ENCODE data around the gene LYZ. TPM values are rescaled to one million over a fixed set of nuclear protein-coding genes. Genes with fewer than 3 reads are reported as not detected.

The LYZ gene
- total and polyA plus RNA-seq, 9 of the 15 experiments (the other 6 are each of a cell fraction or from before 2014, with no cell fraction given): 27.2 to 96.3 (median 42.1) TPM

GRCh38 chr12:69360348-69360672, 12.1 kb downstream of the LYZ start (continued):
- TF ChIP-seq TEAD4 (IDR thresholded peaks at IDR 0.05; ENCODE audit: low read length) (no peak), TEAD4 (CRISPR knock-in tag; IDR thresholded peaks at IDR 0.05; ENCODE audit: borderline replicate concordance) (0 out of 2 replicates have a peak, but pooled peaks have one; percentile 31), TEAD1 (CRISPR knock-in tag; IDR thresholded peaks at IDR 0.05) (peak in 1 of 2 experiments; percentile 71; a peak in 2 of 4 replicates), ZNF24 (IDR thresholded peaks at IDR 0.05) (no peak), IRF2 (CRISPR knock-in tag; IDR thresholded peaks at IDR 0.05) (no peak), NCOA1 (IDR thresholded peaks at IDR 0.05; ENCODE audit: low read depth) (no peak), SIN3B (IDR thresholded peaks at IDR 0.05; ENCODE audit: low read depth) (0 out of 2 replicates have a peak, but pooled peaks have one; percentile 46), TBL1XR1 (IDR thresholded peaks at IDR 0.05; ENCODE audit: low read length in 2 of 2) (no peak), ZBTB8A (IDR thresholded peaks at IDR 0.05; ENCODE audit: partially characterized antibody) (no peak), RNF219 (CRISPR knock-in tag; IDR thresholded peaks at IDR 0.05) (no peak), RBBP5 (IDR thresholded peaks at IDR 0.05; ENCODE audit: borderline replicate concordance, insufficient read depth, low read length, poor library complexity, severe bottlenecking) (no peak), ZFP30 (CRISPR knock-in tag; IDR thresholded peaks at IDR 0.05; ENCODE audit: borderline replicate concordance) (no peak), ZNF311 (CRISPR knock-in tag; IDR thresholded peaks at IDR 0.05) (no peak), PTRF (tag; IDR thresholded peaks at IDR 0.05) (no peak), CBFA2T2 (conservative IDR thresholded peaks at IDR 0.05) (no peak), CXXC5 (CRISPR knock-in tag; IDR thresholded peaks at IDR 0.05) (no peak)
- TF ChIP-seq, protein P1, sequence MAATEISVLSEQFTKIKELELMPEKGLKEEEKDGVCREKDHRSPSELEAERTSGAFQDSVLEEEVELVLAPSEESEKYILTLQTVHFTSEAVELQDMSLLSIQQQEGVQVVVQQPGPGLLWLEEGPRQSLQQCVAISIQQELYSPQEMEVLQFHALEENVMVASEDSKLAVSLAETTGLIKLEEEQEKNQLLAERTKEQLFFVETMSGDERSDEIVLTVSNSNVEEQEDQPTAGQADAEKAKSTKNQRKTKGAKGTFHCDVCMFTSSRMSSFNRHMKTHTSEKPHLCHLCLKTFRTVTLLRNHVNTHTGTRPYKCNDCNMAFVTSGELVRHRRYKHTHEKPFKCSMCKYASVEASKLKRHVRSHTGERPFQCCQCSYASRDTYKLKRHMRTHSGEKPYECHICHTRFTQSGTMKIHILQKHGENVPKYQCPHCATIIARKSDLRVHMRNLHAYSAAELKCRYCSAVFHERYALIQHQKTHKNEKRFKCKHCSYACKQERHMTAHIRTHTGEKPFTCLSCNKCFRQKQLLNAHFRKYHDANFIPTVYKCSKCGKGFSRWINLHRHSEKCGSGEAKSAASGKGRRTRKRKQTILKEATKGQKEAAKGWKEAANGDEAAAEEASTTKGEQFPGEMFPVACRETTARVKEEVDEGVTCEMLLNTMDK (IDR thresholded peaks at IDR 0.05; ENCODE audit: borderline replicate concordance, insufficient read depth, low read depth, low read length, poor library complexity, severe bottlenecking): no peak
- TF ChIP-seq, protein P2, sequence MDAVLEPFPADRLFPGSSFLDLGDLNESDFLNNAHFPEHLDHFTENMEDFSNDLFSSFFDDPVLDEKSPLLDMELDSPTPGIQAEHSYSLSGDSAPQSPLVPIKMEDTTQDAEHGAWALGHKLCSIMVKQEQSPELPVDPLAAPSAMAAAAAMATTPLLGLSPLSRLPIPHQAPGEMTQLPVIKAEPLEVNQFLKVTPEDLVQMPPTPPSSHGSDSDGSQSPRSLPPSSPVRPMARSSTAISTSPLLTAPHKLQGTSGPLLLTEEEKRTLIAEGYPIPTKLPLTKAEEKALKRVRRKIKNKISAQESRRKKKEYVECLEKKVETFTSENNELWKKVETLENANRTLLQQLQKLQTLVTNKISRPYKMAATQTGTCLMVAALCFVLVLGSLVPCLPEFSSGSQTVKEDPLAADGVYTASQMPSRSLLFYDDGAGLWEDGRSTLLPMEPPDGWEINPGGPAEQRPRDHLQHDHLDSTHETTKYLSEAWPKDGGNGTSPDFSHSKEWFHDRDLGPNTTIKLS (IDR thresholded peaks at IDR 0.05; ENCODE audit: borderline replicate concordance, low read depth): no peak
- TF ChIP-seq, protein P3, sequence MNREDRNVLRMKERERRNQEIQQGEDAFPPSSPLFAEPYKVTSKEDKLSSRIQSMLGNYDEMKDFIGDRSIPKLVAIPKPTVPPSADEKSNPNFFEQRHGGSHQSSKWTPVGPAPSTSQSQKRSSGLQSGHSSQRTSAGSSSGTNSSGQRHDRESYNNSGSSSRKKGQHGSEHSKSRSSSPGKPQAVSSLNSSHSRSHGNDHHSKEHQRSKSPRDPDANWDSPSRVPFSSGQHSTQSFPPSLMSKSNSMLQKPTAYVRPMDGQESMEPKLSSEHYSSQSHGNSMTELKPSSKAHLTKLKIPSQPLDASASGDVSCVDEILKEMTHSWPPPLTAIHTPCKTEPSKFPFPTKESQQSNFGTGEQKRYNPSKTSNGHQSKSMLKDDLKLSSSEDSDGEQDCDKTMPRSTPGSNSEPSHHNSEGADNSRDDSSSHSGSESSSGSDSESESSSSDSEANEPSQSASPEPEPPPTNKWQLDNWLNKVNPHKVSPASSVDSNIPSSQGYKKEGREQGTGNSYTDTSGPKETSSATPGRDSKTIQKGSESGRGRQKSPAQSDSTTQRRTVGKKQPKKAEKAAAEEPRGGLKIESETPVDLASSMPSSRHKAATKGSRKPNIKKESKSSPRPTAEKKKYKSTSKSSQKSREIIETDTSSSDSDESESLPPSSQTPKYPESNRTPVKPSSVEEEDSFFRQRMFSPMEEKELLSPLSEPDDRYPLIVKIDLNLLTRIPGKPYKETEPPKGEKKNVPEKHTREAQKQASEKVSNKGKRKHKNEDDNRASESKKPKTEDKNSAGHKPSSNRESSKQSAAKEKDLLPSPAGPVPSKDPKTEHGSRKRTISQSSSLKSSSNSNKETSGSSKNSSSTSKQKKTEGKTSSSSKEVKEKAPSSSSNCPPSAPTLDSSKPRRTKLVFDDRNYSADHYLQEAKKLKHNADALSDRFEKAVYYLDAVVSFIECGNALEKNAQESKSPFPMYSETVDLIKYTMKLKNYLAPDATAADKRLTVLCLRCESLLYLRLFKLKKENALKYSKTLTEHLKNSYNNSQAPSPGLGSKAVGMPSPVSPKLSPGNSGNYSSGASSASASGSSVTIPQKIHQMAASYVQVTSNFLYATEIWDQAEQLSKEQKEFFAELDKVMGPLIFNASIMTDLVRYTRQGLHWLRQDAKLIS (CRISPR knock-in tag; IDR thresholded peaks at IDR 0.05): peak; percentile 87
